A549 treated with AZD2906 at 1 μM for 4 hours (cell line): ENCODE data around the gene SOX15. TPM values are rescaled to one million over a fixed set of nuclear protein-coding genes. Genes with fewer than 3 reads are reported as not detected.

Experiments
- total RNA-seq: library from RNA; stranded (reverse); fragments of 200-300 nt; extraction: Qiagen RNA extraction; gene quantifications from 5 replicates; pipeline ENCODE4 v1.2.3, GENCODE V29; 2022

SOX15 gene
- 0.16 to 0.52 TPM (median 0.31 TPM) in 5 replicates for total RNA-seq

GRCh38 chr17:7589891-7590691 is at the start of gene SOX15:
TSS of gene SOX15 (minus strand) at chr17:7590094. CDS start at chr17:7589676, 418 bp downstream.

GRCh38 chr17:7629939-7630571 is 40.2 kb upstream of the SOX15 start, which contains the start of gene SHBG:
TSS of gene SHBG (plus strand) at chr17:7630135. CDS start at chr17:7630173, 38 bp downstream.

GRCh38 chr17:7627250-7628121 is 37.6 kb upstream of the SOX15 start, which contains the start of gene SAT2:
TSS of gene SAT2 (minus strand) at chr17:7627821. CDS start at chr17:7627635, 186 bp downstream.

GRCh38 chr17:7614425-7615264 is 24.8 kb upstream of the SOX15 start, which contains the start of gene FXR2:
TSS of gene FXR2 (minus strand) at chr17:7614897. CDS start at chr17:7614532, 365 bp downstream.

GRCh38 chr17:7583253-7584109 is 6.4 kb downstream of the SOX15 start, which contains the start of gene MPDU1:
TSS of gene MPDU1 (plus strand) at chr17:7583852. CDS start at chr17:7583863, 11 bp downstream.

GRCh38 chr17:7579001-7579833 is 10.7 kb downstream of the SOX15 start, which contains the start of gene CD68:
TSS of gene CD68 (plus strand) at chr17:7579638. CDS start at chr17:7579678, 40 bp downstream.

GRCh38 chr17:7561589-7562207 is 28.2 kb downstream of the SOX15 start, which contains the start of gene SENP3:
TSS of gene SENP3 (plus strand) at chr17:7561919. CDS start at chr17:7563077, 1,158 bp downstream.

GRCh38 chr17:7558544-7559319 is 31.2 kb downstream of the SOX15 start, which contains the start of gene TNFSF13:
TSS of gene TNFSF13 (plus strand) at chr17:7558750. CDS start at chr17:7559040, 290 bp downstream.

GRCh38 chr17:7548585-7549400 is 41.1 kb downstream of the SOX15 start, which contains the start of gene TNFSF12:
TSS of gene TNFSF12 (plus strand) at chr17:7549058. CDS start at chr17:7549154, 96 bp downstream.

Other genes with a start within 250 kb of the SOX15 start
- 11.3 to 13.7 TPM (median 12.5 TPM) in 5 replicates for gene KCTD11, start 237.9 kb downstream of the SOX15 start, total RNA-seq
- not detected in 5 replicates for gene TMEM95, start 234.9 kb downstream of the SOX15 start, total RNA-seq
- gene TNK1, start 209.0 kb downstream of the SOX15 start, total RNA-seq = 1.3 to 1.6 TPM (median 1.5 TPM) in 5 replicates
- 38.6 to 48.9 TPM (median 44.7 TPM) in 5 replicates for gene PLSCR3, start 195.6 kb downstream of the SOX15 start, total RNA-seq
- 180 to 224 TPM (median 215 TPM) in 5 replicates for gene TMEM256, start 186.0 kb downstream of the SOX15 start, total RNA-seq
- gene NLGN2, start 182.2 kb downstream of the SOX15 start, total RNA-seq = 13.3 to 17.6 TPM (median 17.1 TPM) in 5 replicates
- 0.06 to 0.13 TPM in 2 of 5 replicates, not detected in the others for gene SPEM1, start 169.8 kb downstream of the SOX15 start, total RNA-seq
- gene SPEM2, start 164.5 kb downstream of the SOX15 start, total RNA-seq = 0.03 to 0.07 TPM (median 0.06 TPM) in 3 of 5 replicates, not detected in the others
- gene SPEM3, start 161.2 kb downstream of the SOX15 start, total RNA-seq = 0.02 to 0.03 TPM (median 0.02 TPM) in 3 of 5 replicates, not detected in the others
- gene TMEM102, start 154.7 kb downstream of the SOX15 start, total RNA-seq = 10.8 to 13.9 TPM (median 13.3 TPM) in 5 replicates
- gene FGF11, start 150.6 kb downstream of the SOX15 start, total RNA-seq = 0.76 to 1.2 TPM (median 0.85 TPM) in 5 replicates
- gene CHRNB1, start 145.0 kb downstream of the SOX15 start, total RNA-seq = 8.0 to 11.6 TPM (median 10.2 TPM) in 5 replicates
- 21.0 to 25.5 TPM (median 24.1 TPM) in 5 replicates for gene ZBTB4, start 110.5 kb downstream of the SOX15 start, total RNA-seq
- gene SLC35G6, start 108.6 kb downstream of the SOX15 start, total RNA-seq = not detected in 5 replicates
- 72.5 to 86.2 TPM (median 79.8 TPM) in 5 replicates for gene POLR2A, start 105.7 kb downstream of the SOX15 start, total RNA-seq
- gene TNFSF12, start 41.0 kb downstream of the SOX15 start, total RNA-seq = 8.2 to 13.3 TPM (median 13.0 TPM) in 5 replicates
- 0.49 to 1.1 TPM (median 0.68 TPM) in 5 replicates for gene TNFSF13, start 31.3 kb downstream of the SOX15 start, total RNA-seq
- gene SENP3, start 28.2 kb downstream of the SOX15 start, total RNA-seq = 84.9 to 95.8 TPM (median 95.7 TPM) in 5 replicates
- 27.0 to 34.4 TPM (median 31.4 TPM) in 5 replicates for gene CD68, start 10.5 kb downstream of the SOX15 start, total RNA-seq
- 111 to 143 TPM (median 116 TPM) in 5 replicates for gene MPDU1, start 6.2 kb downstream of the SOX15 start, total RNA-seq
- 47.5 to 56.4 TPM (median 54.2 TPM) in 5 replicates for gene FXR2, start 24.8 kb upstream of the SOX15 start, total RNA-seq
- gene SAT2, start 37.7 kb upstream of the SOX15 start, total RNA-seq = 60.3 to 85.9 TPM (median 73.8 TPM) in 5 replicates
- gene SHBG, start 40.0 kb upstream of the SOX15 start, total RNA-seq = 0.45 to 0.90 TPM (median 0.73 TPM) in 5 replicates
- gene ATP1B2, start 60.8 kb upstream of the SOX15 start, total RNA-seq = 0.15 to 0.33 TPM (median 0.22 TPM) in 5 replicates
- gene TP53, start 97.4 kb upstream of the SOX15 start, total RNA-seq = 42.0 to 45.0 TPM (median 44.1 TPM) in 5 replicates
- 31.4 to 42.9 TPM (median 39.7 TPM) in 5 replicates for gene WRAP53, start 98.4 kb upstream of the SOX15 start, total RNA-seq
- gene EFNB3, start 115.1 kb upstream of the SOX15 start, total RNA-seq = 1.2 to 1.6 TPM (median 1.3 TPM) in 5 replicates
- 0.02 to 0.05 TPM (median 0.03 TPM) in 5 replicates for gene DNAH2, start 127.7 kb upstream of the SOX15 start, total RNA-seq
- 11.9 to 15.7 TPM (median 13.1 TPM) in 5 replicates for gene KDM6B, start 244.1 kb upstream of the SOX15 start, total RNA-seq